SU-DHL-6 (cell line): Measurements from ENCODE around the gene FURIN.
"Not testable (repeated sequence)": the region's sequence is repeated elsewhere in the genome, so short reads cannot be mapped to it uniquely, and the experiment has no call there.

Experiments used
- H2AFZ ChIP-seq: fragments of 200-600 bp; sonication (generic); 2 replicates; pipeline ENCODE4 v1.6.1; 2014; ENCODE audit warnings: low read depth, mild to moderate bottlenecking, moderate library complexity, mixed read lengths, antibody characterized with exemption, low read length; ENCODE audit not compliant: severe bottlenecking
- H3F3A ChIP-seq: fragments of 200-600 bp; shearing (Covaris generic); 2 replicates; pipeline ENCODE4 v1.6.0; 2016; ENCODE audit warnings: antibody characterized with exemption, mild to moderate bottlenecking; ENCODE audit not compliant: insufficient read depth
- H3K27ac ChIP-seq: fragments of 200-600 bp; sonication (generic); 2 replicates; pipeline ENCODE4 v1.5.1; 2016; ENCODE audit warnings: low read depth, mild to moderate bottlenecking, low read length, moderate library complexity, mixed read lengths
- H3K27me3 ChIP-seq: fragments of 200-600 bp; sonication (generic), shearing (Covaris generic); 2 replicates; pipeline ENCODE4 v1.6.0; 2014; ENCODE audit warnings: mild to moderate bottlenecking, low read length
- H3K36me3 ChIP-seq: fragments of 200-600 bp; sonication (generic); 2 replicates; pipeline ENCODE4 v1.6.1; 2014; ENCODE audit warnings: mild to moderate bottlenecking, low read length, mixed read lengths
- H3K4me2 ChIP-seq: fragments of 300-600, 200-600 bp; shearing (Covaris generic), sonication (generic); 2 replicates; pipeline ENCODE4 v1.6.0; 2014; ENCODE audit warnings: low read length, low read depth, mild to moderate bottlenecking; ENCODE audit not compliant: poor library complexity, severe bottlenecking
- H3K4me3 ChIP-seq: fragments of 200-600 bp; sonication (generic); 2 replicates; pipeline ENCODE4 v1.5.1; 2014; ENCODE audit warnings: antibody characterized with exemption, low read length, mild to moderate bottlenecking, mixed read lengths; ENCODE audit not compliant: insufficient read depth, poor library complexity, severe bottlenecking
- H3K79me2 ChIP-seq: fragments of 200-600 bp; sonication (generic); 2 replicates; pipeline ENCODE4 v1.6.1; 2014; ENCODE audit warnings: mild to moderate bottlenecking, low read length, moderate library complexity; ENCODE audit not compliant: insufficient read depth
- H3K9ac ChIP-seq: fragments of 200-600 bp; sonication (generic); 2 replicates; pipeline ENCODE4 v1.7.0; 2014; ENCODE audit warnings: mild to moderate bottlenecking, low read length
- H3K9me2 ChIP-seq: fragments of 200-600 bp; sonication (generic); replicated peaks from 2 replicates; pipeline ENCODE4 v1.6.1; 2014; ENCODE audit warnings: low read length; ENCODE audit not compliant: insufficient read depth
- H3K9me3 ChIP-seq: fragments of 200-600 bp; sonication (generic); 2 replicates; pipeline ENCODE4 v1.6.1; 2014; ENCODE audit warnings: low read length, mixed read lengths; ENCODE audit not compliant: insufficient read depth
- H4K20me1 ChIP-seq: fragments of 200-600 bp; sonication (generic); 2 replicates; pipeline ENCODE4 v1.6.1; 2014; ENCODE audit warnings: low read depth, mild to moderate bottlenecking, antibody characterized with exemption, low read length, moderate library complexity, mixed read lengths
- EZH2phosphoT487 ChIP-seq: fragments of 200-600 bp; sonication (generic), shearing (Covaris generic); conservative IDR thresholded peaks from 2 replicates; pipeline ENCODE4 v1.6.1; 2018; ENCODE audit warnings: mild to moderate bottlenecking, antibody characterized with exemption, low read length, moderate library complexity, mixed read lengths
- TF ChIP-seq, protein P1 (sequence below): fragments of 200-600 bp; sonication (generic); IDR thresholded peaks from one replicate; pipeline ENCODE4 v1.5.1; 2017; ENCODE audit warnings: antibody characterized with exemption, mild to moderate bottlenecking, low read length, moderate library complexity; ENCODE audit not compliant: insufficient read depth, poor library complexity, severe bottlenecking

Gene FURIN

DNA sequence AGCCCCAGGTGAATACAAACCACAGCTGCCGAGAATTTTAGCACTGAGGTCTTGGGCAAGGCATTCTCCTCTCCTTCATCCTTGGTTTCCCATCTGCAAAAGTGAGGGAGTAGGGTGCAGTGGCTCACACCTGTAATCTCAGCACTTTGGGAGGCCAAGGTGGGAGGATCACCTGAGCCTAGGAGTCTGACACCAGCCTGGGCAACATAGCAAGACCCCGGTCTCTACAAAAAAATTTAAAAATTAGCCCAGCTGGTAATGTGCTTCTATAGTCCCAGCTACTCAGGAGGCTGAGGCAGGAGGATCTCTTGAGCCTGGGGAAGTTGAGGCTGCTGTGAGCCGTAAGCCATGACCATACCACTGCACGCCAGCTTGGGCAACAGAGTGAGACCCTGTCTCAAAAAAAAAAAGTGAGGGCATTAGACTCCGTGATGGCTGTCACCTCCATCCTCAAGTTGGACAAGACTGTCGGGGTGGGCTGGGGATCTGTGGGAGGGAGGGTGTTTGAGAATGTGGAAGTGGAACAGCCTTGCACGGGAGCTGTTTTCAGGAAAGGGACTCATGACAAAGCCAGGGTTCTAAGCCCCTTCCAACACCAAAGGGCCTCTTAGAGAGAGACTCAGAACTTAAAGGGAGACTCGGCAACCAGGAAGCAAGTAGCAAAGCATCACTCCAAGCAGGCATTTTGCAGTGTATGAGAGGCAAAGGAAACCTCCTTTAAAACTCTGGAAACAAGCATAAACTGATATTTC, 46.0 kb upstream of the FURIN start:
- no peak overlapping the region for H3K27ac ChIP-seq
- TF ChIP-seq, protein P1, sequence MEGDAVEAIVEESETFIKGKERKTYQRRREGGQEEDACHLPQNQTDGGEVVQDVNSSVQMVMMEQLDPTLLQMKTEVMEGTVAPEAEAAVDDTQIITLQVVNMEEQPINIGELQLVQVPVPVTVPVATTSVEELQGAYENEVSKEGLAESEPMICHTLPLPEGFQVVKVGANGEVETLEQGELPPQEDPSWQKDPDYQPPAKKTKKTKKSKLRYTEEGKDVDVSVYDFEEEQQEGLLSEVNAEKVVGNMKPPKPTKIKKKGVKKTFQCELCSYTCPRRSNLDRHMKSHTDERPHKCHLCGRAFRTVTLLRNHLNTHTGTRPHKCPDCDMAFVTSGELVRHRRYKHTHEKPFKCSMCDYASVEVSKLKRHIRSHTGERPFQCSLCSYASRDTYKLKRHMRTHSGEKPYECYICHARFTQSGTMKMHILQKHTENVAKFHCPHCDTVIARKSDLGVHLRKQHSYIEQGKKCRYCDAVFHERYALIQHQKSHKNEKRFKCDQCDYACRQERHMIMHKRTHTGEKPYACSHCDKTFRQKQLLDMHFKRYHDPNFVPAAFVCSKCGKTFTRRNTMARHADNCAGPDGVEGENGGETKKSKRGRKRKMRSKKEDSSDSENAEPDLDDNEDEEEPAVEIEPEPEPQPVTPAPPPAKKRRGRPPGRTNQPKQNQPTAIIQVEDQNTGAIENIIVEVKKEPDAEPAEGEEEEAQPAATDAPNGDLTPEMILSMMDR = no peak
- no peak for TF ChIP-seq EZH2phosphoT487
- no peaks in the 10 kb centered on the region for H4K20me1 ChIP-seq
- H3K36me3 ChIP-seq = no peaks in the 10 kb centered on the region
- no peak overlapping the region for H3K4me2 ChIP-seq
- no peaks in the 10 kb centered on the region for H3F3A ChIP-seq
- H3K9me2 ChIP-seq = no peaks in the 10 kb centered on the region
- no peaks in the 10 kb centered on the region for H3K9me3 ChIP-seq
- no peak overlapping the region for H3K4me3 ChIP-seq
- no peak overlapping the region for H2AFZ ChIP-seq
- H3K9ac ChIP-seq = no peak overlapping the region
- H3K79me2 ChIP-seq = no peaks in the 10 kb centered on the region
- no peaks in the 10 kb centered on the region for H3K27me3 ChIP-seq

DNA sequence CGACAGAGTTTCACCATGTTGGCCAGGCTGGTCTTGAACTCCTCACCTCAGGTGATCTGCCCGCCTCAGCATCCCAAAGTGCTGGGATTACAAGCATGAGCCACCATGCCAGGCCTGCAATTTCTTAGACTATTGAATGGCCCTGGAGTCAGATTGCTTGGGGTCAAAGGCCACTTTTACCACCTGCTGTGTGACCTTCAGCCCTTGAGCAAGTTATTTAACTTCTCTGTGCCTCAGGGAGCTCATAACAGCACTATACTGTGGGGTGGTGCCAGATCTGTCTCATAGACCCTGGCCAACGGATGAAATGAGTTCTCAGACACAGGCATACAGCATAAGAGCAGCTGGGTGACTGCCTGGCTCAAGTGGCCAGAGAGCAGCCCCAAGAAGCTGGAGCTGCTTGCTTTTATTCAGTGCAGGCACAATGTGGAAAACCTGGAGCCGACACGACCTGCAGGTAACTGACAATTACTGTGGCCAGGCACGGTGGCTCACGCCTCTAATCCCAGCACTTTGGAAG, 44.9 kb upstream of the FURIN start:
- Histone ChIP-seq H2AFZ (no peak overlapping the region), H3K79me2 (no peaks in the 10 kb centered on the region), H3K9me2 (no peaks in the 10 kb centered on the region), H3K4me2 (no peak overlapping the region), H3K9me3 (no peaks in the 10 kb centered on the region), H3K27ac (no peak overlapping the region), H3K36me3 (no peaks in the 10 kb centered on the region), H4K20me1 (no peaks in the 10 kb centered on the region), H3K4me3 (no peak overlapping the region), H3K9ac (no peak overlapping the region), H3F3A (no peaks in the 10 kb centered on the region), H3K27me3 (no peaks in the 10 kb centered on the region)
- TF ChIP-seq, protein P1 = no peak
- TF ChIP-seq EZH2phosphoT487 = no peak

DNA sequence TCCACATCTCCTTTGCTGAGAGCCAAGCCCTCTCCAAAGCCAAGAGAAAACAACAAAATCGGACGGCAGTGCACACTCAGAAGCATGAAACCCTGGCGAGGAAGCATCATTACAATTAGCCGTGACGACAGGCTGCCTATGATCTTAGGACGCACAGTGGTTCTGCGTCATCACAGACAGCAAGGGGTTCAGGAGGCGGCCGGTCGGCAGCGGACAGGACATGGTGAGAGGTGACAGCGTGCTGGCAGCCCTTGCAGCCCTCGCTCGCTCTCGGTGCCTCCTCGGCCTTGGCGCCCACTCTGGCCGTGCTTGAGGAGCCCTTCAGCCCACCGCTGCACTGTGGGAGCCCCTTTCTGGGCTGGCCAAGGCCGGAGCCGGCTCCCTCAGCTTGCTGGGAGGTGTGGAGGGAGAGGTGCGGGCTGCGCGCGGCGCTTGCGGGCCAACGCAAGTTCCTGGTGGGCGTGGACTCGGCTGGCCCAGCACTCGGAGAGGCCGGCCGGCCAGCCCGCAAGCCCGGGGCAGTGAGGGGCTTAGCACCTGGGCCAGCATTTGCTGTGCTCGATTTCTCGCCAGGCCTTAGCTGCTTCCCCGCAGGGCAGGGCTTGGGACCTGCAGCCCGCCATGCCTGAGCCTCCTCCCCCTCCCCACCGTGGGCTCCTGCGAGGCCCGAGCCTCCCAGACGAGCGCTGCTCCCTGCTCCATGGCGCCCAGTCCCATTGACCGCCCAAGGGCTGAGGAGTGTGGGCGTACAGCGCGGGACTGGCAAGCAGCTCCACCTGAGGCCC, 43.1 kb upstream of the FURIN start:
- not testable (repeated sequence) for H3K79me2 ChIP-seq, H2AFZ ChIP-seq, H3K4me2 ChIP-seq, H3K9me2 ChIP-seq, H4K20me1 ChIP-seq, H3K9me3 ChIP-seq, H3K9ac ChIP-seq, H3K36me3 ChIP-seq, H3K27me3 ChIP-seq, H3F3A ChIP-seq, H3K4me3 ChIP-seq, H3K27ac ChIP-seq

DNA sequence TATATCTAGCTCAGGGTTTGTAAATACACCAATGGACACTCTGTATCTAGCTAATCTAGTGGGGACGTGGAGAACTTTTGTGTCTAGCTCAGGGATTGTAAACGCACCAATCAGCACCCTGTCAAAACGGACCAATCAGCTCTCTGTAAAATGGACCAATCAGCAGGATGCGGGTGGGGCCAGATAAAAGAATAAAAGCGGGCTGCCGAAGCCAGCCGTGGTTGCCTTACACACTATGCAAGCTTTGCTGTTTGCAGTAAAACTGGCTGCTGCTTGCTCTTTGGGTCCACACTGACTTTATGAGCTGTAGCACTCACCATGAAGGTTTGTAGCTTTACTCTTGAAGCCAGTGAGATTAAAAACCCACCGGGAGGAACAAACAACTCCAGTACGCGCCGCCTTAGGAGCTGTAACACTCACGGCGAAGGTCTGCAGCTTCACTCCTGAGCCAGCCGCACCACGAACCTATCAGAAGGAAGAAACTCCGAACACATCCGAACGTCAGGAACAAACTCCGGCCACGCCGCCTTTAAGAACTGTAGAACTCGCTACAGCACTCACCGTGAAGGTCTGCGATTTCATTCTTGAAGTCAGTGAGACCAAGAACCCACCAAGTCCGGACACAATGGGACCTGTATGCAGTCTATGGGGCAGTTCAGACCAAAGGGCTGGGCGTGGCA, 42.0 kb upstream of the FURIN start:
- not testable (repeated sequence) for H3K9ac ChIP-seq, H3K27ac ChIP-seq, H3K9me2 ChIP-seq, H3K36me3 ChIP-seq, H3K79me2 ChIP-seq, H3F3A ChIP-seq, H3K4me3 ChIP-seq, H4K20me1 ChIP-seq, H3K9me3 ChIP-seq, H2AFZ ChIP-seq, H3K27me3 ChIP-seq, H3K4me2 ChIP-seq
